ENCODE data around the gene VWA7. TPM values are rescaled to one million over a fixed set of nuclear protein-coding genes. Genes with fewer than 3 reads are reported as not detected.

The VWA7 gene
- total RNA-seq, 2 experiments from 2014 or later: 5.2 to 5.4 TPM

GRCh38 chr6:31737991-31738979 is 38.8 kb downstream of the VWA7 start:
- CTCF ChIA-PET: interaction anchor here (0.6 to 4.4 kb wide), 24 partner anchors 9 to 414 kb away, joined by 3 to 26 read pairs (median 5); partner anchors contain the start of genes BAG6, DDAH2, GPANK1 and HSPA1A
- peak; percentile 85 for DNase-seq
- Mint-ChIP-seq H3K27ac (peak overlapping the region; percentile 96), H3K4me1 (peaks cover 65% of the 10 kb centered on the region), H3K9me3 (no peaks in the 10 kb centered on the region), H3K27me3 (no peaks in the 10 kb centered on the region), H3K4me3 (peak overlapping the region; percentile 94), H3K36me3 (ENCODE audit: low read depth) (peaks cover 44% of the 10 kb centered on the region)
- POLR2A ChIA-PET: interaction anchor here (0.5 to 1.3 kb wide), 9 partner anchors 11 to 1795 kb away, joined by 3 to 5 read pairs (median 3); partner anchors contain the start of genes HSPA1A, HSPA1L, LSM2 and NEU1

DNA sequence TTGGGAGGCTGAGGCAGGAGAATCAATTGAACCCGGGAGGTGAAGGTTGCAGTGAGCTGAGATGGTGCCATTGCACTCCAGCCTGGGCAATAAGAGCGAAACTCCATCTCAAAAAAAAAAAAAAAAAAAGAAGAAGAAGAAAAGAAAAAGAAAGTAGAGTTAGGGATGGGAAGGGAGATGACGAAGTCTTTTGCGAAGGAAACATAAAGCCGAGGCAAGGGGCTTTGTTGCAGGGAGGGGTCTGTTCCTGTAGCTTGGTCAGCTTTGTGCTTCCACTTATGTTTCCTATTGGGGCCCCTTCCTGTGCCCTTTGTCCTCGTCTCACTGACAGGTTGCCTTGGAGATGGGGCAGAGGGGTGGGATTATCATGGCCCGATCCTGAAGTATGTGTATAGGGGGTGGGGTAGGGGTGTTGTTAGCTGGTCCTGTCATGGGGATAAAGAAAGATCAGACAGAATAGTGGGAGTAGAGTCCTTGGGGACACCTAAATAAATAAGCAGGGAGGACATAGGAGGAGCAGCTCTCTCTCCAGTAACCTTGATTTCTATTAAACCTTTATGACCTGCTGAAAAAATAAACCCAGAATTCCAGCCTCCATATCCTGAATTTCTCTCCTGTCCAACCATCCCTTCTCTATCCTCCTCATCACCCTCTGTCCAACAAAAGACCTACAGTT is 39.7 kb downstream of the VWA7 start:
- Mint-ChIP-seq H3K27me3 (no peaks in the 10 kb centered on the region), H3K4me1 (peaks cover 65% of the 10 kb centered on the region)
- peak; percentile 39 for DNase-seq

DNA sequence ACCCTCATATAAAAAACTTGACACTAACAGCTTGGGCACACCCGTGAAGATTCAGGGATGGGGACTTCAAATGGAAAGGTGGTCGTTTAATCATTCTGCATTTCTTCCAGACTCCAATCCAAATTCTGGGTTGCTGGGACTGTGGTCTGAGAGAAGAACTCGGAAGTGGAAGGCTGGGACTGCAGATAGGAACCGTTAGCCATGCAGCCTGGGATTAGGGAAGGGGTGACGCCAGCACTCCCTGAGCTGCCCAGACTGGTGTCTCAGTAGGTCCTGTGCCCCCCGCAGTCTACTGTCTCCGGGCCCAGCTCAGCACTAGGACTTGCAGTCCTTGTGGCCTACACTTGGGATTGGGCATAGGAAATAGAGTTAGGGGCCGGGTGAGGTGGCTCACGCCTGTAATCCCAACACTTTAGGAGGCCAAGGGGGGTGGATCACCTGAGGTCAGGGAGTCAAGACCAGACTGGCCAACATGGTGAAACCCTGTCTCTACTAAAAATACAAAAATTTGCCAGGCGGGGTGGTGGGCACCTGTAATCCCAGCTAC is 40.3 kb downstream of the VWA7 start:
- Mint-ChIP-seq H3K27me3 (no peaks in the 10 kb centered on the region), H3K36me3 (ENCODE audit: low read depth) (peaks cover 42% of the 10 kb centered on the region), H3K27ac (peak overlapping the region; percentile 96), H3K4me1 (peaks cover 68% of the 10 kb centered on the region), H3K9me3 (no peaks in the 10 kb centered on the region), H3K4me3 (peak overlapping the region; percentile 94)
- ChIA-PET CTCF (interaction anchor here (0.6 to 4.1 kb wide), 7 partner anchors 10 to 1237 kb away, joined by 3 to 21 read pairs (median 7); partner anchors contain the start of gene VWA7), POLR2A (interaction anchor here (0.6 to 2.7 kb wide), 4 partner anchors 11 to 90 kb away, joined by 3 to 9 read pairs (median 6); partner anchors contain the start of genes ABHD16A, HSPA1B and LSM2)
- no peak for DNase-seq

More for the DNA sequence above, 39.7 kb downstream of the VWA7 start:
- POLR2A ChIA-PET: interaction anchor here (0.5 to 2.7 kb wide), 8 partner anchors 10 to 115 kb away, joined by 3 to 9 read pairs (median 4); partner anchors contain the start of genes ABHD16A, HSPA1A, HSPA1B and HSPA1L
- Mint-ChIP-seq H3K27ac (peak overlapping the region; percentile 96), H3K4me3 (peak overlapping the region; percentile 94), H3K36me3 (ENCODE audit: low read depth) (peaks cover 39% of the 10 kb centered on the region), H3K9me3 (no peaks in the 10 kb centered on the region)
- CTCF ChIA-PET: interaction anchor here (0.6 to 4.4 kb wide), 20 partner anchors 8 to 1237 kb away, joined by 3 to 26 read pairs (median 6); partner anchors contain the start of genes BAG6, DDAH2, HSPA1A and HSPA1L

DNA sequence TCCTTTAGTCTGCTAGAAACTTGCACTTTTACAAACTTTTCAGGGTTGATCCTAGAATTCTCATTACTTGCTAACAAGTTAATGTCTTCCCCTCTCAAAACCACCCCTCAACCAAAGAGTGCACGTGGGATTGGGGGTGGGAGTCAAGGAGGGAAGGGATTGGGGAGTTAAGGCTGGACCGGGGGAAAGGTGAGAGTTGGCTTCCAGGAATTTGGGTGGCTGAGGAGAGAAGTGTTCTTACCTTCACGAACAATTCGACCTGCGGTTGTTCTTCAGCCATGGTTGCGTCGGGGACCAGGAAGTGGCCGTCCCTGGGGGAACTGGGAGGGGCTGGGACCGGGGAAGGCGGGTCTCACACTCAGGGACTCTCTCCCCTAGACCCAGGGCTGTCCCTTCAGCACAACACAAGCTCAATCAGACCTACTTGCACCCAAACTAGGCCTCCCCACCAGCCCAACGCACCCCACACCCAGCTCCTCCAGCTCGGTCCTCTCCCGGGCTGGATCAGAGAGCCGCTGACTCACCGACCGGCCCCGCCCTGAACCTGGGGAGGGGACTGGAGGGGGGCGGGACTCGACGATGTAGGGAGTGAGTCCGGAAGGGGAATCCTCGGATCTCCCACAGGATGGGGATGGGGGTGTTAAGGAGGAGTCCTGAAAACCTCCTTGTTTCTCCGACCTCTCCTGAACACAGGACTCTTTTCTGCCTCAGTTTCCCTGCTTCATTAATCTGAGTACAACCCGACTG is 40.9 kb downstream of the VWA7 start, which contains the start of gene CLIC1:
Gene CLIC1, minus strand, starts transcription at position 510 of the 747 bp plus-strand sequence. Its CDS starts 230 bp downstream, at position 280.
- CTCF ChIA-PET: interaction anchor here (0.7 to 2.3 kb wide), 5 partner anchors 9 to 128 kb away, joined by 3 to 17 read pairs (median 6); partner anchors contain the start of gene VWA7
- Mint-ChIP-seq H3K4me1 (peaks cover 65% of the 10 kb centered on the region), H3K27ac (peak within 1 kb of the TSS; percentile 96), H3K9me3 (no peaks in the 10 kb centered on the region), H3K36me3 (ENCODE audit: low read depth) (peaks cover 42% of the 10 kb centered on the region), H3K27me3 (no peaks in the 10 kb centered on the region), H3K4me3 (peak within 1 kb of the TSS; percentile 94)
- DNase-seq: peak; percentile 85
- POLR2A ChIA-PET: interaction anchor here (0.6 to 2.7 kb wide), 4 partner anchors 11 to 91 kb away, joined by 3 to 9 read pairs (median 4); partner anchors contain the start of genes HSPA1B, LSM2 and VARS1

DNA sequence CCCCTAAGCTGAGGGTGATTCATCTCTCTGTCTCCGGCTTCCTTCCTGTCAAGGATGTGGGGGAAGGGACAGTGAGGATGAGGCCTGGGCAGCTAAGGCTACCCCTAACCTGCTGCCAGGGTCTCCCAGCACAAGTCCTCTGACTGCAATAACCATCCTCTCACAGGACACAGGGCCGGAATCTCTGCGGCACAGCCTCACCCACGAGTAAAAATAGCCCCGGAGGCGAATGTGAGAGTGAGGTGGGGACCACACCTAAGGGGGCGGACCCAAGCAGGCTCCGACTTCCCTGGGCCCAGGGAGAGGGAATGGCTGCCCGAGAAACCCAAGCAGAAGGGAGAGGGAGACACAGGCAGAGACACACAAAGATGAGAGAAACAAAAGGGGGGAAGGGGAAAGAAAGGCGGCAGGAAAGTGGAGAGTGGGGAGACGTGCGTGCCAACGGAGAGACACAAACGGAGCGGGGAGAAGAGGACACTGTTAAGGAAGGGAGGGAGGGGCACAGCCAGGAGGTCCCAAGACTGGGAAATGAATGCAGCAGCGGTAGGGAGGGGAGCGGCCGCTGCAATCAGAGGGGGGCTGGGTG is 42.2 kb downstream of the VWA7 start:
- peak overlapping the region; percentile 94 for H3K4me3 Mint-ChIP-seq
- no peaks in the 10 kb centered on the region for H3K27me3 Mint-ChIP-seq
- no peaks in the 10 kb centered on the region for H3K9me3 Mint-ChIP-seq
- H3K4me1 Mint-ChIP-seq: peaks cover 69% of the 10 kb centered on the region
- CTCF ChIA-PET: interaction anchor here (0.6 to 2.2 kb wide), 7 partner anchors 9 to 158 kb away, joined by 3 to 17 read pairs (median 4); no protein-coding TSS in a partner anchor
- H3K27ac Mint-ChIP-seq: peak overlapping the region; percentile 96
- DNase-seq: peak; percentile 64
- peaks cover 49% of the 10 kb centered on the region for H3K36me3 Mint-ChIP-seq (ENCODE audit: low read depth)
- POLR2A ChIA-PET: interaction anchor here (2.7 kb wide), 1 partner anchor 92 kb away, joined by 9 read pairs; the partner anchor contains the start of gene HSPA1B

- H3K36me3 Mint-ChIP-seq (ENCODE audit: low read depth): peaks cover 49% of the 10 kb centered on the region
- ChIA-PET CTCF (interaction anchor here (0.6 to 1.5 kb wide), 6 partner anchors 8 to 122 kb away, joined by 3 to 5 read pairs (median 4); partner anchors contain the start of gene VARS1), POLR2A (no interaction called here)
- no peak for DNase-seq
- H3K9me3 Mint-ChIP-seq: no peaks in the 10 kb centered on the region
- H3K27ac Mint-ChIP-seq: peak overlapping the region; percentile 96
- no peaks in the 10 kb centered on the region for H3K27me3 Mint-ChIP-seq
- H3K4me3 Mint-ChIP-seq: peak overlapping the region; percentile 94
- H3K4me1 Mint-ChIP-seq: peaks cover 68% of the 10 kb centered on the region
These were observed 42.8 kb downstream of the VWA7 start for GRCh38 chr6:31734247-31734820.

GRCh38 chr6:31733734-31734133 is 43.4 kb downstream of the VWA7 start:
- POLR2A ChIA-PET: no interaction called here
- Mint-ChIP-seq H3K4me3 (peak overlapping the region; percentile 94), H3K4me1 (peaks cover 68% of the 10 kb centered on the region), H3K36me3 (ENCODE audit: low read depth) (peaks cover 49% of the 10 kb centered on the region), H3K27ac (peak overlapping the region; percentile 76), H3K27me3 (no peaks in the 10 kb centered on the region), H3K9me3 (no peaks in the 10 kb centered on the region)
- CTCF ChIA-PET: interaction anchor here (1.4 to 1.5 kb wide), 3 partner anchors 23 to 62 kb away, joined by 3 to 5 read pairs (median 4); partner anchors contain the start of gene VARS1
- no peak for DNase-seq

DNA sequence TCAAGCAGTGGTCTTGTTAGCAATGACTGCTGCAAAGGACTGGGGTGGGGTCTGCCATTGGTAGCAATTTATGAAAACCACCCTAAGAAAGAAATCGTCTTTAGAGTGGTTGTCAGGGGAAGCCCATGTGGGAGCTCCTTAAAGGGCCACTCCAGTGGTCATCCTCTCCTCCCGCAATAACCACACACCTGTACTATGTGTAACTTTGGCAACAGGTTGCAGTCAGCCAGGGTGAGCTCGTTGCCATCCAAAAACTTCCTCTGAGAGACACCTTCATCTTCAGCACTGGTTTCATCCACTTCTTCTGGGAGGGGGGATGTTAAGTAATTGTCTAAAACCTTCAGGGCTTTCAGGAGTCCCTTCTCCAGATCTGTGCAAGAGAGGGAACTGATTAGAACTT is 45.1 kb downstream of the VWA7 start:
- Mint-ChIP-seq H3K9me3 (no peaks in the 10 kb centered on the region), H3K27me3 (no peaks in the 10 kb centered on the region), H3K27ac (no peak overlapping the region), H3K4me3 (no peak overlapping the region), H3K4me1 (peaks cover 68% of the 10 kb centered on the region), H3K36me3 (ENCODE audit: low read depth) (peaks cover 56% of the 10 kb centered on the region)
- ChIA-PET POLR2A (no interaction called here), CTCF (interaction anchor here (0.8 to 4.2 kb wide), 5 partner anchors 38 to 101 kb away, joined by 3 to 16 read pairs (median 4); partner anchors contain the start of gene VWA7)
- no peak for DNase-seq

GRCh38 chr6:31730631-31731086 is 46.5 kb downstream of the VWA7 start:
- H3K36me3 Mint-ChIP-seq (ENCODE audit: low read depth): peaks cover 63% of the 10 kb centered on the region
- H3K9me3 Mint-ChIP-seq: no peaks in the 10 kb centered on the region
- CTCF ChIA-PET: interaction anchor here (0.7 to 4.2 kb wide), 11 partner anchors 8 to 108 kb away, joined by 3 to 16 read pairs (median 4); partner anchors contain the start of genes HSPA1A, HSPA1L and MSH5
- peaks cover 77% of the 10 kb centered on the region for H3K4me1 Mint-ChIP-seq
- peak overlapping the region; percentile 85 for H3K4me3 Mint-ChIP-seq
- peak overlapping the region; percentile 80 for H3K27ac Mint-ChIP-seq
- POLR2A ChIA-PET: no interaction called here
- DNase-seq: no peak
- no peaks in the 10 kb centered on the region for H3K27me3 Mint-ChIP-seq

DNA sequence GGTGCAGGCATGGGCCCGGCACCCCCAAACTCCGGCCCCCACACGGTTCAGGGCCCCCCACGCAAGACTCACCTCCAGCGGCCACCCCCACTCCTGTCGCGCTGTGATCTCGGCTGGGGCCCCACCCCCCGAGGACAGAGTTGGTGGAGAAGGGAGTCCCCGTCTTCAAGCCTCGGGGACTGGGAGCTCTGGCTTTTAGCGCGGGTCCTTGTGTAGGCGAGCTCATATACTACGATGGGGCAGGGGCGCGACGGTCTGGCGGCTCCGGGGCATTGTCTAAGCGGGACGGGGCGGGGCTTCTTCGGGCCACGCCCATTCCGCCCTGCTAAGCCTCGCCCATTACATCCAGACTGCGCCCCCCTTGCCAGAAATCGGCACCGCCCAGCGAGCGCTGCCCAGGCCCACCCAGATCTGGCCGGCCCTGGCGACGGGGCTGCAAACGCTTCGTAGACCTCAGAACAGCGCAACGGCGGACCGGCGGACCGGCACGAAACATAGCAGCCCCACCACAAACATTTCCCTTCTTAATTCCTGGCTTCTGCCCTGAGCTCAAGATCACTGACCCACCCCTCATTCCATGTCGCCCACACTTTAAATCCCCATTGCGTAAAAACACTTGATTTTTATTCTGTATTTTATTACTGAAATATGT is 47.0 kb downstream of the VWA7 start:
- DNase-seq: peak; percentile 57
- ChIA-PET POLR2A (interaction anchor here (1.0 kb wide), 1 partner anchor 10 kb away, joined by 3 read pairs; no protein-coding TSS in a partner anchor), CTCF (interaction anchor here (0.5 to 4.2 kb wide), 21 partner anchors 9 to 132 kb away, joined by 3 to 16 read pairs (median 4); partner anchors contain the start of genes HSPA1A, HSPA1L, LY6G5C and MSH5)
- peaks cover 79% of the 10 kb centered on the region for H3K4me1 Mint-ChIP-seq
- H3K36me3 Mint-ChIP-seq (ENCODE audit: low read depth): peaks cover 59% of the 10 kb centered on the region
- peak overlapping the region; percentile 80 for H3K27ac Mint-ChIP-seq
- no peaks in the 10 kb centered on the region for H3K9me3 Mint-ChIP-seq
- H3K27me3 Mint-ChIP-seq: no peaks in the 10 kb centered on the region
- peak overlapping the region; percentile 85 for H3K4me3 Mint-ChIP-seq

Measured in activated CD4-positive, alpha-beta T cell treated with anti-CD3 and anti-CD28 coated beads, Interleukin-2, amount 10 ng/mL, durations not matched to agents 7 days and 5 days (primary cell).